ENCODE measurements around the gene ABCG4.

GRCh38 chr11:119157063-119157462, 8.2 kb downstream of the ABCG4 start:
- TF ChIP-seq CTCF (IDR thresholded peaks at IDR 0.05; ENCODE audit: poor library complexity, severe bottlenecking) (no peak), SMC3 (conservative IDR thresholded peaks at IDR 0.05; ENCODE audit: poor library complexity) (no peak), EZH2 (IDR thresholded peaks at IDR 0.05; ENCODE audit: borderline replicate concordance, insufficient read depth, low read length, poor library complexity, severe bottlenecking) (no peak), POLR2AphosphoS5 (IDR thresholded peaks at IDR 0.05) (no peak), REST (IDR thresholded peaks at IDR 0.05; ENCODE audit: borderline replicate concordance) (no peak), TAF1 (IDR thresholded peaks at IDR 0.05; ENCODE audit: low read depth) (no peak), EP300 (conservative IDR thresholded peaks at IDR 0.05; ENCODE audit: poor library complexity, severe bottlenecking) (no peak), RAD21 (conservative IDR thresholded peaks at IDR 0.05) (no peak), MXI1 (conservative IDR thresholded peaks at IDR 0.05; ENCODE audit: poor library complexity, severe bottlenecking) (no peak)

Data from neural cell (in vitro differentiated cells).